Stimulated activated naive B cell treated with anti-CD40 and anti-IgM and Interleukin-4, amounts not matched to agents 10 μg/mL and 1 μg/mL and 100 μg/mL, for 72 hours (primary cell): ENCODE measurements around the gene RNU5B-1.
A peak's percentile ranks its signal among the peaks of the same experiment; 100 is the strongest.

ENCODE experiments used
- ATAC-seq, 2 donors: fragments of 150-1000 bp; cut with Tn5 transposase; replicated peaks; 2 replicates each; pipeline ENCODE4 v1.10.0; 2021; ENCODE audit warnings: moderate library complexity in 1 of 2
- DNase-seq: peaks from one replicate; pipeline ENCODE4 v3.0.0; 2021
- H3K27ac Mint-ChIP-seq: one replicate; pipeline ENCODE4 v1.8.0; 2022; ENCODE audit warnings: mild to moderate bottlenecking, mixed read lengths
- H3K27me3 Mint-ChIP-seq, 2 donors: one replicate each; pipeline ENCODE4 v1.8.0; 2022; ENCODE audit warnings: mixed read lengths in 2 of 2
- H3K36me3 Mint-ChIP-seq, 2 donors: one replicate each; pipeline ENCODE4 v1.8.0; 2022; ENCODE audit warnings: mixed read lengths in 2 of 2, mild to moderate bottlenecking in 1 of 2
- H3K4me1 Mint-ChIP-seq, 2 donors: one replicate each; pipeline ENCODE4 v1.8.0; 2022; ENCODE audit warnings: mixed read lengths in 2 of 2, mild to moderate bottlenecking in 1 of 2
- H3K4me3 Mint-ChIP-seq, 2 donors: one replicate each; pipeline ENCODE4 v1.8.0; 2022; ENCODE audit warnings: mild to moderate bottlenecking in 2 of 2, mixed read lengths in 2 of 2, moderate library complexity in 1 of 2
- H3K9me3 Mint-ChIP-seq, 2 donors: one replicate each; pipeline ENCODE4 v1.8.0; 2022; ENCODE audit warnings: mixed read lengths in 2 of 2, mild to moderate bottlenecking in 1 of 2

Gene RNU5B-1

DNA sequence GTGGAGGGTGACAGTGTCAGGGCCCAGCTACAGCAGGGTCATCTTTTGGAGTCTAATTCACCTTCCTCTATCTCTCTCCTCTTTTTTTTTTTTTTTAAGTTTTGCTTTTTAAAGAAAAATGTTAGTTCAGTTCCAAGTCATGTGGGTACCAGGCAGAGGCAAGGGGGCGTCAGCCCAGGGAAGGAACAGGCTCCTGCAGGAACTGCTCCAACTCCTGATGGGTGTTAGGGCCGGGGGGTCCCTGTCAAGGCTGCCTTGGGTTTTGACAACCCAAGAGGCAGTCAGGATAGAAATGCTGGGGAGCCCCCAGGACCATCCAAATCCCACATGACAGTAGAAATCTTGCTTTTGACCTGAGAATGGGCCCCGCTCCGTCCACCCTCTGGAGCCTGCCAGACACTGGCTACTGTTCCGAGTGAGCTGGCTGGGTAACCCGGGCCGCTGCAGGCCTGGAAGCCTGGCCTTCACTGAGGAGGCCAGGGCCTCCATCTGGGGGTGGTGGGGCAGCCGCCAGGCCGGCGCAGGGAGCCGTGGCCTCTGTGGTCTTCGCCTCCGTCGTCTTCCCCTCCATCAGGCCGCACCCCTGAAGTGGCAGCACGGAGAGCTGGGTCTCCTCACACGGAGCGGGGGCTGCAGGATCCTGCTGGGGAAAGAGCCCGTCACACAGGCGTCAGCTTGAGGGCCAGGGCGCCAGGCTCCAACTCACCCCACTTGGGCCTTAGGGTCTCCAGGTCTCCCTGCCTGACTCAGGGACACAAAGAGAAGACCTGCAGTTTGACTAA, 24.2 kb downstream of the RNU5B-1 start:
- peaks cover 16 to 40% of the 10 kb centered on the region in 2 donors for H3K27me3 Mint-ChIP-seq

GRCh38 chr15:65329288-65329983, 25.0 kb downstream of the RNU5B-1 start:
- Mint-ChIP-seq H3K36me3 (no peaks in the 10 kb centered on the region), H3K9me3 (no peaks in the 10 kb centered on the region), H3K27me3 (peaks cover 23 to 46% of the 10 kb centered on the region in 2 donors), H3K27ac (no peak overlapping the region), H3K4me1 (peaks cover 7 to 15% of the 10 kb centered on the region in 2 donors), H3K4me3 (no peak overlapping the region)
- no peak for ATAC-seq
- DNase-seq: no peak

More for the DNA sequence above, 24.2 kb downstream of the RNU5B-1 start:
- Mint-ChIP-seq H3K27ac (no peak overlapping the region), H3K4me1 (peaks cover 4 to 15% of the 10 kb centered on the region in 2 donors), H3K9me3 (no peaks in the 10 kb centered on the region), H3K4me3 (no peak overlapping the region), H3K36me3 (no peaks in the 10 kb centered on the region)
- DNase-seq: no peak
- no peak for ATAC-seq

GRCh38 chr15:65329984-65330735, 25.7 kb downstream of the RNU5B-1 start:
- DNase-seq (no peak), ATAC-seq (no peak)
- Mint-ChIP-seq H3K27me3 (peaks cover 23 to 53% of the 10 kb centered on the region in 2 donors), H3K4me3 (no peak overlapping the region), H3K9me3 (no peaks in the 10 kb centered on the region), H3K27ac (no peak overlapping the region), H3K36me3 (no peaks in the 10 kb centered on the region), H3K4me1 (peaks cover 7 to 15% of the 10 kb centered on the region in 2 donors)

GRCh38 chr15:65330934-65331645, 26.6 kb downstream of the RNU5B-1 start:
- H3K27me3 Mint-ChIP-seq: peaks cover 23 to 59% of the 10 kb centered on the region in 2 donors
- H3K4me1 Mint-ChIP-seq: peaks cover 7 to 13% of the 10 kb centered on the region in 2 donors
- no peak for DNase-seq
- ATAC-seq: no peak
- H3K4me3 Mint-ChIP-seq: no peak overlapping the region
- no peaks in the 10 kb centered on the region for H3K9me3 Mint-ChIP-seq
- H3K27ac Mint-ChIP-seq: no peak overlapping the region
- H3K36me3 Mint-ChIP-seq: no peaks in the 10 kb centered on the region

DNA sequence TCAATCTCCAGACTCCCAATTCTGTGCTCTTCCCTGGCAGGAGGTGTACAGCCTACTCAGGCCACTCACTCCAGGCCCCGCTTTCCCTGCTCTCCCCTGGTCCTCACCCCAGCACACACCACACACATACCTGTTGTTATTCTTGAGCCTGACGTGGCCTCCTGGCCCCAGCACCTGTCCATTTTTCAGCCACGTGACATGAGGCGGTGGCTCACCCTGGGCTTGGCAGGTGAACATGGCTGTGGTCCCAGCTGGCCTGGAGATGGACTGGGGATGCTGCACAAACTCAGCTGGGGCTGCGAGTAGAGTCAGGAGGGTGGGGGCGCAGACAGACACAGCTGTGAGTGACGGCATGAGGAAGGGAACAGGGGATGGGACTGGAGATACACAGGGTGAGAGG, 27.3 kb downstream of the RNU5B-1 start:
- no peak overlapping the region for H3K4me3 Mint-ChIP-seq
- DNase-seq: no peak
- peaks cover 28 to 55% of the 10 kb centered on the region in 2 donors for H3K27me3 Mint-ChIP-seq
- H3K27ac Mint-ChIP-seq: no peak overlapping the region
- peaks cover 7 to 10% of the 10 kb centered on the region in 2 donors for H3K4me1 Mint-ChIP-seq
- no peaks in the 10 kb centered on the region for H3K9me3 Mint-ChIP-seq
- no peaks in the 10 kb centered on the region for H3K36me3 Mint-ChIP-seq
- no peak for ATAC-seq

GRCh38 chr15:65332391-65333147, 28.1 kb downstream of the RNU5B-1 start:
- ATAC-seq: no peak
- Mint-ChIP-seq H3K4me3 (no peak overlapping the region), H3K36me3 (no peaks in the 10 kb centered on the region), H3K27ac (no peak overlapping the region), H3K4me1 (peaks cover 10 to 14% of the 10 kb centered on the region in 2 donors), H3K27me3 (peaks cover 31 to 58% of the 10 kb centered on the region in 2 donors), H3K9me3 (no peaks in the 10 kb centered on the region)
- DNase-seq: no peak

DNA sequence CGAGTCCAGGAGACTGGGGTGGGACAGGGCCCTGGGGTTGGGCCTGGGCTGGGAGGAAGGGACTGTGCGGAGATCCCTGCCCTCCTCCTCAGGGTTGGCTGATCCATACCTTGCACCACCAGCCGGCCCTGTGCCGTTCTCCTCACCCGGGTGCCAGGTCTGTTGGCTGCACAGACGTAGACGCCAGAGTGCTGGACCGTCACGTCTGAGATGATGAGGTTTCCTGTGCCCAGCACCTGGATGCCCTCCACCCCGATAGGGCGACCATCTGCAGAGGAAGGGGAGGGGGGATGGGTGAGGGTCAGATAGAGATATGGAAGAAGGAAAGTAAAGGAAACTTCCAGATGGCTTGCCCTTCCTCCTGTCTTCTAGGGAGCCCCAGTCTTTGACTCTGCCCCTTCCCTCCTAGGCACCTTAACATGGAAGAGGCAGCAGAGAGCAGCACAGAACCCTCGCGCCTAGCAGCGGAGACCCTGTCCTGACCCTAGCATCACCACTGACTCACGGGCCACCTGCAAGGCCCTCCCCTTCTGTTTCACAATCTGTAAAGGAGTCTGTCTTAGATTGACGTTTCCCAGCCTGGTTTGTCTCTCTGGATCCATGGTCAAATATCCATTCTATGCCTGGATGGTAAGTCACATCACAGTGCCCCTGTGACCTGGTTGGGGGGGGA, 28.8 kb downstream of the RNU5B-1 start:
- DNase-seq: no peak
- no peak for ATAC-seq
- Mint-ChIP-seq H3K36me3 (no peaks in the 10 kb centered on the region), H3K4me3 (no peak overlapping the region), H3K9me3 (no peaks in the 10 kb centered on the region), H3K27ac (no peak overlapping the region), H3K27me3 (peaks cover 28 to 58% of the 10 kb centered on the region in 2 donors), H3K4me1 (peaks cover 6 to 7% of the 10 kb centered on the region in 2 donors)

DNA sequence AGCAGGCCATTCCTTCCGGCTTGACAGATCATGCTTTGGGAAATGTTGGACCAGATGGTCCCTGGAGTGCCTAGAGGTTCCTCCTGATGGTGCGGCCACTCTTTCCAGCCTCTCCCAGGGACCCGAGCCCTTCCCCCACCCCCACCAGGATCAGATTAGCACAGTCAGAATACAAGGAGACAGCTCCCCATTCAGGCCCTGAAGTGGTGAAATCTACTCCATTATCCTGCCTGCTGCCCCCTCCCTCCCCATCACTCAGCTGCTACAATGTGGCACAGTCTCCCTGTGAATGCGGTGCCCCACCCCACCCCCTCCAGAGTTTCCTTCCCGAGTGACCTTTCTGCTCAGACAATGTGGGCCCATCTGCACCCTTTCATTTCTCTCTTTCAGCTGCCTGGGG, 29.4 kb downstream of the RNU5B-1 start:
- no peak for DNase-seq
- Mint-ChIP-seq H3K36me3 (no peaks in the 10 kb centered on the region), H3K27me3 (peaks cover 32 to 63% of the 10 kb centered on the region in 2 donors), H3K27ac (no peak overlapping the region), H3K4me3 (no peak overlapping the region), H3K9me3 (no peaks in the 10 kb centered on the region), H3K4me1 (peaks cover 6 to 9% of the 10 kb centered on the region in 2 donors)
- ATAC-seq: no peak

GRCh38 chr15:65334586-65335231, 30.2 kb downstream of the RNU5B-1 start:
- Mint-ChIP-seq H3K27me3 (peaks cover 35 to 67% of the 10 kb centered on the region in 2 donors), H3K9me3 (no peaks in the 10 kb centered on the region), H3K27ac (no peak overlapping the region)

DNA sequence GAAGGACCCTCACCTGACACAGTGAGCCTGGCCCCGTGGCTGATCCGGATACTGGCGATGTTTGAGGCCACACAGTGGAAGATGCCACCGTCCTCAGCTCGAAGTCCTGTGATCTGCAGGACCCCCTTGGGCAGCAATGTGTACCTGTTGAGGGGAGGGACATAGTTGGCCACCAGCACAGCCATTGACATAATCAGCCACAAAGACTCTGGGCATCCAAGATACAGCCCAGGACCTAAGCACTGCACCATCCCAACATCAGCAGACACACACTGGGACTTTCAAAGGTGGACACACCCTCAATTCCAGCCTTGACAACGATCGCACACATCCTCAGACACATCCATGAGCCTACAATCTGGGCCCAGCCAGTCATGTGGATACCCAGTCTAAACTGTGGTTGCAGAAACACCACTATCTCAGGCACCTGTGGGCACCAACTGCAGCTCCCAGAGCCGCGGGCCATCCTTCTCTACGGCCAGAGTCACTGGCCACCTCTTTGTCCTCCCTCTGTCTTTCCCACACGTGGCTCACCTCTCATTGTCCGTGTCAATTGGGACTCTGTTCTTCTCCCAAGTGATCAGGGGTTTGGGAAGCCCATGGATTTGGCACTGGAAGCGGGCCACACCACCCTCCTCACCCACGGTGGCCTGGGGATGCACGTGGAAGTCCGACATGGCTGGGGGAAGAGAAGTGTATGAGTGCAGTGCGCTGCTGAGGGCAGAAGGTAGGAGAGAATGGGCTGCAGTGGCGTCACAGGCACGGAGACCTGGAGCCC, 31.0 kb downstream of the RNU5B-1 start:
- H3K9me3 Mint-ChIP-seq: no peaks in the 10 kb centered on the region
- ATAC-seq (no peak), DNase-seq (no peak)
- H3K36me3 Mint-ChIP-seq: no peaks in the 10 kb centered on the region
- peaks cover 13% of the 10 kb centered on the region in 2 donors for H3K4me1 Mint-ChIP-seq
- peaks cover 38 to 69% of the 10 kb centered on the region in 2 donors for H3K27me3 Mint-ChIP-seq
- no peak overlapping the region for H3K27ac Mint-ChIP-seq
- no peak overlapping the region for H3K4me3 Mint-ChIP-seq

More at GRCh38 chr15:65334586-65335231, 30.2 kb downstream of the RNU5B-1 start:
- ATAC-seq (no peak), DNase-seq (no peak)
- no peak overlapping the region for H3K4me3 Mint-ChIP-seq
- H3K4me1 Mint-ChIP-seq: peaks cover 9 to 11% of the 10 kb centered on the region in 2 donors
- H3K36me3 Mint-ChIP-seq: no peaks in the 10 kb centered on the region

GRCh38 chr15:65336493-65337435, 32.3 kb downstream of the RNU5B-1 start:
- H3K9me3 Mint-ChIP-seq: no peaks in the 10 kb centered on the region
- DNase-seq: no peak
- H3K4me3 Mint-ChIP-seq: no peak overlapping the region
- H3K27ac Mint-ChIP-seq: no peak overlapping the region
- peak; percentile 72 to 75 for ATAC-seq
- no peaks in the 10 kb centered on the region for H3K36me3 Mint-ChIP-seq
- H3K27me3 Mint-ChIP-seq: peaks cover 42 to 65% of the 10 kb centered on the region in 2 donors
- H3K4me1 Mint-ChIP-seq: peaks cover 13% of the 10 kb centered on the region in 2 donors
